ENCODE results near the gene SSR4. TPM values are rescaled to one million over a fixed set of nuclear protein-coding genes. Genes with fewer than 3 reads are reported as not detected.

SSR4 gene
- total and polyA plus RNA-seq, 4 donors = 125 to 459 (median 304) TPM

- no peaks in the 10 kb centered on the region for H3K9me3 ChIP-seq (ENCODE audit: control insufficient read depth in 4 of 4, low read length in 3 of 4)
- H3K9ac ChIP-seq (ENCODE audit: low read depth in 1 of 2, low read length in 2 of 2) = no peak overlapping the region
- no peaks in the 10 kb centered on the region for H3K4me1 ChIP-seq (ENCODE audit: control insufficient read depth in 4 of 4, insufficient read depth in 4 of 4, low read length in 3 of 4)
- H3K27ac ChIP-seq (ENCODE audit: low read depth in 1 of 2, low read length in 2 of 2) = no peak overlapping the region
- H3K36me3 ChIP-seq (ENCODE audit: control insufficient read depth in 4 of 4, insufficient read depth in 3 of 4, low read depth in 1 of 4, low read length in 3 of 4) = peaks cover 5 to 24% (median 8%) of the 10 kb centered on the region in 4 donors
- TF ChIP-seq, protein P1, sequence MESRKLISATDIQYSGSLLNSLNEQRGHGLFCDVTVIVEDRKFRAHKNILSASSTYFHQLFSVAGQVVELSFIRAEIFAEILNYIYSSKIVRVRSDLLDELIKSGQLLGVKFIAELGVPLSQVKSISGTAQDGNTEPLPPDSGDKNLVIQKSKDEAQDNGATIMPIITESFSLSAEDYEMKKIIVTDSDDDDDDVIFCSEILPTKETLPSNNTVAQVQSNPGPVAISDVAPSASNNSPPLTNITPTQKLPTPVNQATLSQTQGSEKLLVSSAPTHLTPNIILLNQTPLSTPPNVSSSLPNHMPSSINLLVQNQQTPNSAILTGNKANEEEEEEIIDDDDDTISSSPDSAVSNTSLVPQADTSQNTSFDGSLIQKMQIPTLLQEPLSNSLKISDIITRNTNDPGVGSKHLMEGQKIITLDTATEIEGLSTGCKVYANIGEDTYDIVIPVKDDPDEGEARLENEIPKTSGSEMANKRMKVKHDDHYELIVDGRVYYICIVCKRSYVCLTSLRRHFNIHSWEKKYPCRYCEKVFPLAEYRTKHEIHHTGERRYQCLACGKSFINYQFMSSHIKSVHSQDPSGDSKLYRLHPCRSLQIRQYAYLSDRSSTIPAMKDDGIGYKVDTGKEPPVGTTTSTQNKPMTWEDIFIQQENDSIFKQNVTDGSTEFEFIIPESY (IDR thresholded peaks at IDR 0.05) = no peak
- TF ChIP-seq CTCF (IDR thresholded peaks at IDR 0.05; ENCODE audit: low read depth, low read length, missing input control) = no peak
- no peak for TF ChIP-seq NR2F2 (IDR thresholded peaks at IDR 0.05)
- no peak for TF ChIP-seq SP1 (IDR thresholded peaks at IDR 0.05)
- no peak for TF ChIP-seq GABPA (IDR thresholded peaks at IDR 0.05 in 1 of 2, conservative IDR thresholded peaks at IDR 0.05 in 1 of 2)
- no peak for TF ChIP-seq FOXA1 (IDR thresholded peaks at IDR 0.05)
- TF ChIP-seq HNF4G (IDR thresholded peaks at IDR 0.05) = no peak
- no peak for TF ChIP-seq JUND (IDR thresholded peaks at IDR 0.05)
- no peak for TF ChIP-seq YY1 (IDR thresholded peaks at IDR 0.05)
- TF ChIP-seq RAD21 (IDR thresholded peaks at IDR 0.05) = no peak
- TF ChIP-seq MAX (IDR thresholded peaks at IDR 0.05) = no peak
- TF ChIP-seq RXRA (IDR thresholded peaks at IDR 0.05) = no peak
- TF ChIP-seq ATF3 (IDR thresholded peaks at IDR 0.05) = no peak
- no peak for TF ChIP-seq FOXA2 (IDR thresholded peaks at IDR 0.05)
- TF ChIP-seq, protein P2, sequence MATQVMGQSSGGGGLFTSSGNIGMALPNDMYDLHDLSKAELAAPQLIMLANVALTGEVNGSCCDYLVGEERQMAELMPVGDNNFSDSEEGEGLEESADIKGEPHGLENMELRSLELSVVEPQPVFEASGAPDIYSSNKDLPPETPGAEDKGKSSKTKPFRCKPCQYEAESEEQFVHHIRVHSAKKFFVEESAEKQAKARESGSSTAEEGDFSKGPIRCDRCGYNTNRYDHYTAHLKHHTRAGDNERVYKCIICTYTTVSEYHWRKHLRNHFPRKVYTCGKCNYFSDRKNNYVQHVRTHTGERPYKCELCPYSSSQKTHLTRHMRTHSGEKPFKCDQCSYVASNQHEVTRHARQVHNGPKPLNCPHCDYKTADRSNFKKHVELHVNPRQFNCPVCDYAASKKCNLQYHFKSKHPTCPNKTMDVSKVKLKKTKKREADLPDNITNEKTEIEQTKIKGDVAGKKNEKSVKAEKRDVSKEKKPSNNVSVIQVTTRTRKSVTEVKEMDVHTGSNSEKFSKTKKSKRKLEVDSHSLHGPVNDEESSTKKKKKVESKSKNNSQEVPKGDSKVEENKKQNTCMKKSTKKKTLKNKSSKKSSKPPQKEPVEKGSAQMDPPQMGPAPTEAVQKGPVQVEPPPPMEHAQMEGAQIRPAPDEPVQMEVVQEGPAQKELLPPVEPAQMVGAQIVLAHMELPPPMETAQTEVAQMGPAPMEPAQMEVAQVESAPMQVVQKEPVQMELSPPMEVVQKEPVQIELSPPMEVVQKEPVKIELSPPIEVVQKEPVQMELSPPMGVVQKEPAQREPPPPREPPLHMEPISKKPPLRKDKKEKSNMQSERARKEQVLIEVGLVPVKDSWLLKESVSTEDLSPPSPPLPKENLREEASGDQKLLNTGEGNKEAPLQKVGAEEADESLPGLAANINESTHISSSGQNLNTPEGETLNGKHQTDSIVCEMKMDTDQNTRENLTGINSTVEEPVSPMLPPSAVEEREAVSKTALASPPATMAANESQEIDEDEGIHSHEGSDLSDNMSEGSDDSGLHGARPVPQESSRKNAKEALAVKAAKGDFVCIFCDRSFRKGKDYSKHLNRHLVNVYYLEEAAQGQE (IDR thresholded peaks at IDR 0.05) = no peak
- TF ChIP-seq HNF4A (conservative IDR thresholded peaks at IDR 0.05) = no peak
- TF ChIP-seq TAF1 (conservative IDR thresholded peaks at IDR 0.05) = no peak
- TF ChIP-seq EGR1 (IDR thresholded peaks at IDR 0.05; ENCODE audit: low read depth in 2 of 2) = no peak
- no peaks in the 10 kb centered on the region for H3K27me3 ChIP-seq (ENCODE audit: control insufficient read depth in 4 of 4, insufficient read depth in 4 of 4, low read length in 3 of 4)
- 97% methylated on average over 14 of the region's 14 CpGs for WGBS
- DNase-seq (ENCODE audit: low spot score) = no peak
- H3K4me3 ChIP-seq (ENCODE audit: low read depth in 1 of 3, low read length in 3 of 3) = no peak overlapping the region
These were observed 11.6 kb upstream of the SSR4 start for GRCh38 chrX:153782871-153783270.

Data from liver (tissue), 9 donors.